H1 (cell line): ENCODE data around the gene FRMPD2. TPM values are rescaled to one million over a fixed set of nuclear protein-coding genes. Genes with fewer than 3 reads are reported as not detected.
"Not testable (repeated sequence)": the region's sequence is repeated elsewhere in the genome, so short reads cannot be mapped to it uniquely, and the experiment has no call there.

Source experiments
- CTCF ChIA-PET: fragments of 300-600 bp; sonication (Branson Sonifier 250); formaldehyde crosslinking; loops from one replicate; lab custom pipeline; 2021; ENCODE audit not compliant: partially characterized antibody; lab: Charles Lee
- POLR2A ChIA-PET: fragments of 300-600 bp; sonication (Branson Sonifier 250); formaldehyde crosslinking; loops from one replicate; lab custom pipeline; 2021; ENCODE audit warnings: inconsistent platforms; ENCODE audit not compliant: partially characterized antibody; lab: Charles Lee
- DNase-seq, 2 experiments: peaks; one replicate each; pipeline versions ENCODE4 v3.0.0 to v3.0.0-alpha.2; 2010 to 2022; ENCODE audit warnings: low spot score in 2 of 2, low read depth in 1 of 2, mixed read lengths in 1 of 2
- FAIRE-seq: peaks from 2 replicates; lab custom pipeline; 2011; peaks lifted over from hg19 to GRCh38; lab: Jason Lieb, UNC
- H2AFZ ChIP-seq: 2 replicates; pipeline ENCODE4 v1.8.1; 2012; ENCODE audit warnings: low read length, inconsistent platforms
- H2AK5ac ChIP-seq: 2 replicates; pipeline ENCODE4 v1.6.1; 2013; ENCODE audit warnings: low read depth, low read length
- H2BK120ac ChIP-seq: replicated peaks from 2 replicates; pipeline ENCODE3; 2013; ENCODE audit warnings: low read depth, low read length, inconsistent platforms
- H2BK12ac ChIP-seq: 2 replicates; pipeline ENCODE4 v1.6.1; 2013; ENCODE audit warnings: low read depth, low read length
- H2BK15ac ChIP-seq: 2 replicates; pipeline ENCODE4 v1.6.1; 2013; ENCODE audit warnings: low read length
- H2BK20ac ChIP-seq: 2 replicates; pipeline ENCODE4 v1.6.1; 2013; ENCODE audit warnings: low read length
- H2BK5ac ChIP-seq: 2 replicates; pipeline ENCODE4 v1.6.1; 2013; ENCODE audit warnings: low read depth, low read length
- H3K14ac ChIP-seq: 2 replicates; pipeline ENCODE4 v1.6.1; 2013; ENCODE audit warnings: inconsistent platforms; ENCODE audit not compliant: insufficient read length
- H3K18ac ChIP-seq: 2 replicates; pipeline ENCODE4 v1.6.1; 2013; ENCODE audit warnings: low read length; ENCODE audit errors: extremely low read depth
- H3K23ac ChIP-seq: 2 replicates; pipeline ENCODE4 v1.6.1; 2013; ENCODE audit warnings: inconsistent platforms; ENCODE audit not compliant: insufficient read length
- H3K23me2 ChIP-seq: 2 replicates; pipeline ENCODE4 v1.6.1; 2013; ENCODE audit warnings: low read depth, low read length
- H3K27ac ChIP-seq: 2 replicates; pipeline ENCODE4 v1.6.1; 2011; ENCODE audit warnings: low read depth, low read length, inconsistent platforms
- H3K27me3 ChIP-seq, 4 experiments: replicated peaks in 1 of 4; 1 replicate in 1 of 4; 2 replicates in 3 of 4; pipeline versions ENCODE4 v1.6.1 to v1.8.1; 2011 to 2013; ENCODE audit warnings: low read length in 3 of 4, mild to moderate bottlenecking in 3 of 4, inconsistent platforms in 2 of 4, mixed read lengths in 2 of 4, moderate library complexity in 1 of 4; ENCODE audit not compliant: control insufficient read depth in 3 of 4, insufficient read depth in 3 of 4; ENCODE audit errors: extremely low read depth in 1 of 4
- H3K36me3 ChIP-seq, 4 experiments: 2 replicates each; pipeline versions ENCODE4 v1.6.1 to v1.8.1; 2011 to 2013; ENCODE audit warnings: mild to moderate bottlenecking in 4 of 4, low read length in 3 of 4, moderate library complexity in 2 of 4, control low read depth in 1 of 4, inconsistent platforms in 1 of 4; ENCODE audit not compliant: insufficient read depth in 4 of 4, control insufficient read depth in 2 of 4
- H3K4ac ChIP-seq: replicated peaks from 2 replicates; pipeline ENCODE3; 2013; ENCODE audit warnings: low read length, low read depth, mixed read lengths, inconsistent platforms; ENCODE audit not compliant: insufficient read length
- H3K4me1 ChIP-seq, 4 experiments: replicated peaks in 1 of 4; 1 replicate in 1 of 4; 2 replicates in 3 of 4; pipeline versions ENCODE4 v1.6.1 to v1.8.1; 2011 to 2013; ENCODE audit warnings: low read length in 3 of 4, inconsistent platforms in 2 of 4, mixed read lengths in 1 of 4; ENCODE audit not compliant: insufficient read depth in 4 of 4, control insufficient read depth in 3 of 4
- H3K4me2 ChIP-seq, 2 experiments: 2 replicates each; pipeline versions ENCODE4 v1.6.1 to v1.8.1; 2011 to 2013; ENCODE audit warnings: low read depth in 2 of 2, low read length in 2 of 2, control low read depth in 1 of 2, inconsistent platforms in 1 of 2, mild to moderate bottlenecking in 1 of 2; ENCODE audit not compliant: insufficient read depth in 1 of 2
- H3K4me3 ChIP-seq, 4 experiments: fragments of 200-600, 300-600 bp in 1 of 4; sonication (generic), shearing (Covaris generic), sonication (Bioruptor Twin) in 1 of 4; 2 replicates each; pipeline versions ENCODE4 v1.5.1 to v1.8.1; 2011 to 2016; ENCODE audit warnings: low read length in 4 of 4, low read depth in 3 of 4, control low read depth in 2 of 4, inconsistent platforms in 2 of 4, mild to moderate bottlenecking in 2 of 4, mixed read lengths in 1 of 4, moderate library complexity in 1 of 4; ENCODE audit not compliant: insufficient read depth in 2 of 4; ENCODE audit errors: extremely low read depth in 1 of 4
- H3K56ac ChIP-seq: replicated peaks from 2 replicates; pipeline ENCODE3; 2013; ENCODE audit warnings: low read depth, mild to moderate bottlenecking, mixed read lengths, low read length, inconsistent platforms; ENCODE audit not compliant: insufficient read length
- H3K79me1 ChIP-seq: 2 replicates; pipeline ENCODE4 v1.6.1; 2013; ENCODE audit warnings: low read depth, low read length, control low read depth
- H3K79me2 ChIP-seq, 2 experiments: 2 replicates each; pipeline versions ENCODE4 v1.6.1 to v1.8.1; 2012 to 2013; ENCODE audit warnings: low read length in 2 of 2, mild to moderate bottlenecking in 2 of 2, inconsistent platforms in 1 of 2; ENCODE audit not compliant: insufficient read depth in 2 of 2, control insufficient read depth in 1 of 2
- H3K9ac ChIP-seq, 4 experiments: replicated peaks in 1 of 4; 1 replicate in 1 of 4; 2 replicates in 3 of 4; pipeline versions ENCODE4 v1.6.1 to v1.8.1; 2011 to 2013; ENCODE audit warnings: low read depth in 3 of 4, low read length in 3 of 4, control low read depth in 2 of 4, mild to moderate bottlenecking in 2 of 4, moderate library complexity in 2 of 4, inconsistent platforms in 1 of 4; ENCODE audit errors: extremely low read depth in 1 of 4
- H3K9me3 ChIP-seq, 2 experiments: 2 replicates each; pipeline versions ENCODE4 v1.6.1 to v1.8.1; 2012 to 2013; ENCODE audit warnings: mild to moderate bottlenecking in 2 of 2, moderate library complexity in 2 of 2, control low read depth in 1 of 2, inconsistent platforms in 1 of 2, low read depth in 1 of 2, low read length in 1 of 2, mixed read lengths in 1 of 2; ENCODE audit not compliant: insufficient read depth in 2 of 2
- H4K20me1 ChIP-seq, 2 experiments: replicated peaks in 1 of 2; 2 replicates each; pipeline versions ENCODE3 to v1.8.1; 2011 to 2013; ENCODE audit warnings: inconsistent platforms in 2 of 2, low read length in 2 of 2, mild to moderate bottlenecking in 1 of 2; ENCODE audit not compliant: insufficient read depth in 2 of 2, control insufficient read depth in 1 of 2
- H4K5ac ChIP-seq: 2 replicates; pipeline ENCODE4 v1.6.1; 2013; ENCODE audit warnings: low read length, low read depth, mixed read lengths, inconsistent platforms; ENCODE audit not compliant: insufficient read length
- H4K8ac ChIP-seq: 2 replicates; pipeline ENCODE4 v1.8.0; 2013; ENCODE audit warnings: mild to moderate bottlenecking, moderate library complexity, low read length, inconsistent platforms; ENCODE audit not compliant: insufficient read depth; ENCODE audit errors: extremely low read depth
- H4K91ac ChIP-seq: replicated peaks from 2 replicates; pipeline ENCODE3; 2013; ENCODE audit warnings: low read length, mixed read lengths, inconsistent platforms; ENCODE audit not compliant: insufficient read length
- WGBS, 2 experiments: shearing (Covaris generic) in 1 of 2; methylation state at CpG; one replicate each; pipeline versions ENCODE4 v1.1.6 to v1.1.7; 2013 to 2015; ENCODE audit warnings: low lambda C conversion rate in 2 of 2, mixed read lengths in 2 of 2, inconsistent platforms in 1 of 2, low coverage in 1 of 2, missing lambda C conversion rate in 1 of 2; ENCODE audit not compliant: insufficient replicate concordance in 2 of 2, insufficient coverage in 1 of 2, insufficient read length in 1 of 2; ENCODE audit errors: extremely low coverage in 1 of 2, missing lambda C conversion rate in 1 of 2; 5-methylcytosine and 5-hydroxymethylcytosine counted together
- polyA plus RNA-seq, 7 experiments: library from polyadenylated mRNA; depleted of rRNA in 3 of 7; stranded (reverse) in 5 of 7; unstranded in 2 of 7; fragments of >200 nt in 5 of 7; fragments of 200-250 nt in 2 of 7; gene quantifications; 1 replicate in 5 of 7; 2 replicates in 1 of 7; 4 replicates in 1 of 7; pipeline versions ENCODE4 v1.2.1 to v1.2.3, GENCODE V29; 2011 to 2013; ENCODE audit warnings: missing spikeins in 2 of 7, mixed read lengths in 2 of 7
- total RNA-seq: library from RNA; stranded (reverse); fragmentation: NEBNext Ultra II Directional; extraction: Animal tissue kit (Norgen Biotek cat#: 25700); gene quantifications from 2 replicates; pipeline ENCODE4 v1.2.1, GENCODE V29; 2021

Gene FRMPD2
- total and polyA plus RNA-seq, 2 of the 8 experiments (the other 6 are each of a cell fraction or from before 2014, with no cell fraction given) = 0.07 to 0.47 TPM

DNA sequence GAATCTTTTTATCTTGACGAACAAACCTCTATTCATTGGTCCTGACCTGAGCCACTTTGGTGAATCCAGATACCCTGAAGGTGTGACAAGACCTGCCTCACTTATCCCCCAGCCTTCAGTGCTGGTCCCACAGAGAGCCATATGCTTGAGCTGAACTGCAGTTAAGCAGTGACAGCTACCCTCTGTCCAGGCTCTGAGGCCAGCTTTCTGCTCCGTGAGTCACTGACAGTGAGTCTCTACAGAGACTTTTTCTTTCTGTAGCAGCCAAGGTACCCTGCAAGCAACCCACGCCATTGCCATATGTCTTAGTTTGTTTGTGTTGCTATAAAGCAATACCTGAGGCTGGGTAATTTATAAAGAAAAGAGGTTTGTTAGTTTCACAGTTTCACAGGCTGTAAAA is 133.5 kb downstream of the FRMPD2 start:
- H3K23me2 ChIP-seq, H3K4ac ChIP-seq, H3K4me3 ChIP-seq, H4K8ac ChIP-seq, H3K56ac ChIP-seq, H3K27ac ChIP-seq, H3K27me3 ChIP-seq, H3K79me2 ChIP-seq, H2AK5ac ChIP-seq, H3K36me3 ChIP-seq, H2BK120ac ChIP-seq, H2BK5ac ChIP-seq, POLR2A ChIA-PET, H4K91ac ChIP-seq, H4K5ac ChIP-seq, H3K9me3 ChIP-seq, H3K18ac ChIP-seq, H3K4me1 ChIP-seq, H2BK20ac ChIP-seq, H3K23ac ChIP-seq, H4K20me1 ChIP-seq, CTCF ChIA-PET, H3K4me2 ChIP-seq, FAIRE-seq, DNase-seq, H2AFZ ChIP-seq, H2BK15ac ChIP-seq, H3K79me1 ChIP-seq, H3K9ac ChIP-seq, H3K14ac ChIP-seq, H2BK12ac ChIP-seq: not testable (repeated sequence)
- WGBS, 2 experiments = 90% methylated on average over 1 of the region's 3 CpGs; no CpG with 5 or more reads in 1 of the 2 experiments
